KOPT-K1 (cell line): ENCODE data around the gene TNFRSF13B.

Source experiments
- H3K27ac ChIP-seq: fragments of 200-600 bp; sonication (generic); 2 replicates; pipeline ENCODE4 v1.5.1; 2016; ENCODE audit warnings: antibody characterized with exemption, mild to moderate bottlenecking, low read depth, low read length; ENCODE audit not compliant: poor library complexity, severe bottlenecking
- H3K36me3 ChIP-seq: fragments of 200-600 bp; sonication (generic); 2 replicates; pipeline ENCODE4 v1.5.1; 2017; ENCODE audit warnings: antibody characterized with exemption, mild to moderate bottlenecking, low read length, moderate library complexity; ENCODE audit not compliant: insufficient read depth
- H3K9me3 ChIP-seq: fragments of 200-600 bp; sonication (generic); 2 replicates; pipeline ENCODE4 v1.5.1; 2017; ENCODE audit warnings: antibody characterized with exemption, low read length, mild to moderate bottlenecking; ENCODE audit not compliant: insufficient read depth, poor library complexity, severe bottlenecking

Gene TNFRSF13B

DNA sequence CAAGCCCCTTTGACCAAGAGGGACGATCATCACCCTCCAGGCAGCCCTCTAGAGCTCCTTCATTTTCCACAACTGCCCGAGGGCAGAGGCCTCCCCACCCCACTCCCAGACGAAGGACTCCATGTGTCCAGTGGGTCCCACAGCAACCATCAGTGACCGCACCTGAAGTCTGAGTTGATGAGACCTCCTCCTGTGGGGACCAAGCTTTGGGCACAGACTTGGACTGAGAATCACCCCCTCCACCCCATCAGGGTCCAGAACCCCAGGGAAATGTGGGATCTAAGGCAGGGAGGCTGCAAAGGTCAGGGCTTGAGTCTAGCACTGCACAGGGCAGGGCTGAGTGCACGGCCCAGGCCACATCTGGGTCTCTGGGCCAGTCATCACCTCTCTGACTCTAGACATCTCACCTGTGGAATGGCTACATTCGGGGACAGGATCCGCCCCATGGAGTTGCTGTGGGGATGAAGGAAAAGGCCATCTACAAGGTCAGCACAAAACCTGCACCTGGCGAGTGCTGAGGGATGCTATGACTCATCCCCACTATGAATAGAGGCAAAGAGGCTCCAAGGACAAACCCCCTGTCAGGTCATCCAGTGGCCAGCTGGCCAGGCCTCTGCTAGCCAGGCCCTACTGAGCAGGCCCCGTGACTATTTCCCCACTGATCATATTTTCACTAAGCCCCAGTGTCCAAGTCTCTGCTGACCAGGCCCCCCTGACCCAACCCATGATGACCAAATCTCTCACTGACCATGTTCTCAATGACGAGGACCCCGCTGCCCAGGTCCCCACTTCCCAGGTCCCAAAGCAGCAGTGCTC is 38.4 kb downstream of the TNFRSF13B start:
- H3K36me3 ChIP-seq, result no peaks in the 10 kb centered on the region
- no peaks in the 10 kb centered on the region for H3K9me3 ChIP-seq
- H3K27ac ChIP-seq, result no peak overlapping the region

DNA sequence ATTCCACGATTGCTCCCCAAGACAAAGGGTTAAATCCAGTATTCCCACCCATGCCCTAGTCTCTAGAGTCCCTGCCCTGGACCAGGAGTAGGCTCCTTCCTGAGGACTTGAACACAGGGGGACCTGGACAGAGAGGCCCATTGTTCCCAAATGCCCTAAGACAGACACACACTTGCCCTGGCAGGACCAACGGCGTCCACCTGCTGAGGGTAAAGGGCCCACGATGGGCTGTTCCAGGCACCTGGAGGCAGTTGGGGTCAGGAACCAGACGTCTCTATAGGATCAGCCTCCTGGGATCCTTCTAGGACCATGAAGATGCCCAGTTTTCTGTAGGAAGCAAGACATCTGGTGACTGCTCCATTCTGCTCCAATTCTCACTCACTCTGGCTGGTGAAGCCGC is 39.3 kb downstream of the TNFRSF13B start:
- no peaks in the 10 kb centered on the region for H3K9me3 ChIP-seq
- no peak overlapping the region for H3K27ac ChIP-seq
- no peaks in the 10 kb centered on the region for H3K36me3 ChIP-seq

DNA sequence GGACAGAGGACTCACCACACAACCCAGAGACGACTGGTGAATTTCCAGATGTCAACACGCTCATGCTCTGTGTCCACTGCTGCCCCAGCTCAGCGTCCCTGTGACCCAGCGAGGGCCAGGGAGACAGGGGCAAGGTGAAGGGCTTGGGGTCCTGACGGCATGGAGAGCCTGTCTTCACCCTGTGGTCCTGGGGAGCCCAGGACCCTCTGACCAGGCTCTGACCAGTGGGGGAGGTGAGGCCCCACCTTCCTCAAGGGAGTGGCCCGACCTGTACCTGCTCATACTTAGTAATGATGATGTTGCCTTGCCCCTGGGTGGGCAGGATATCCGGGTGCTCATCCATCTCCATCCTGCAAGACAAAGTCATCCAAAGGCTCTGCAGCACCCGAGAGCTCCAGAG is 39.8 kb downstream of the TNFRSF13B start:
- Histone ChIP-seq H3K27ac (no peak overlapping the region), H3K36me3 (no peaks in the 10 kb centered on the region), H3K9me3 (no peaks in the 10 kb centered on the region)

DNA sequence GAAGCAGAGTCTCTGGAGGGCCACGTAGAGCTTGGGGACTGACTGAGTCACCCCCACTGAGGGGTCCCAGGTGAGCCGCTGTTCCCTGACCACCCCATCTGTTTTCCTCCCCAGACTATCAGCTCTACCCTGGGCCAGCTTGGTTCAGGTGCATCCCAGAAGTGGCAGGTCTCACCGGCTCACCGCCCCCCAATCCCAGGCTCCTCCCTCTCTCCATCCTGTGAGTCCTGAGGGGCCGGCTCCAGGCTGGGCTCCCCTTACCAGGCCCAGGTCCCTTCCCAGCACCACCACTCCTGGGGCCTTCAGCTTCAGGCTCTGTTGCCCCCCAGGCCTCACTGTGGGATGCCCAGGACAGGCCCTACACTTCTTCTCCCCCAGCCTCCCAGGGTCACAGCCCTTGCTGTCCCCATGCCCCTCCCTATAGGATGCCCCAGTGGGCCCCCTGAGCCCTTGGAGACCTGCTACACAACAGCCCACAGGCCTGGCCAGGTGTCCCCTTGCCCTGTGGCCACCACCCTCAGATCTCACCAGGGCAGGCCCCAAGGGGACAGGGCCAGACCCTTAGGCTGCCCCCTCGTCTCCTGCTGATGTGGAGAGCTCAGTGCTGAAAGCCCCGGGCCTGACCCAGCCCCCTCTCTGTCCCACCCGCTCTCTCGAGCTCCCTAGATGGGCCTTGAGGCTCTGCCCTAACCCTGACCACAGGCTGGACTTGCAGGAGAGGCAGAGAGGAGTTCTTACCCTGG is 40.4 kb downstream of the TNFRSF13B start:
- no peaks in the 10 kb centered on the region for H3K36me3 ChIP-seq
- H3K27ac ChIP-seq, result no peak overlapping the region
- H3K9me3 ChIP-seq, result no peaks in the 10 kb centered on the region

DNA sequence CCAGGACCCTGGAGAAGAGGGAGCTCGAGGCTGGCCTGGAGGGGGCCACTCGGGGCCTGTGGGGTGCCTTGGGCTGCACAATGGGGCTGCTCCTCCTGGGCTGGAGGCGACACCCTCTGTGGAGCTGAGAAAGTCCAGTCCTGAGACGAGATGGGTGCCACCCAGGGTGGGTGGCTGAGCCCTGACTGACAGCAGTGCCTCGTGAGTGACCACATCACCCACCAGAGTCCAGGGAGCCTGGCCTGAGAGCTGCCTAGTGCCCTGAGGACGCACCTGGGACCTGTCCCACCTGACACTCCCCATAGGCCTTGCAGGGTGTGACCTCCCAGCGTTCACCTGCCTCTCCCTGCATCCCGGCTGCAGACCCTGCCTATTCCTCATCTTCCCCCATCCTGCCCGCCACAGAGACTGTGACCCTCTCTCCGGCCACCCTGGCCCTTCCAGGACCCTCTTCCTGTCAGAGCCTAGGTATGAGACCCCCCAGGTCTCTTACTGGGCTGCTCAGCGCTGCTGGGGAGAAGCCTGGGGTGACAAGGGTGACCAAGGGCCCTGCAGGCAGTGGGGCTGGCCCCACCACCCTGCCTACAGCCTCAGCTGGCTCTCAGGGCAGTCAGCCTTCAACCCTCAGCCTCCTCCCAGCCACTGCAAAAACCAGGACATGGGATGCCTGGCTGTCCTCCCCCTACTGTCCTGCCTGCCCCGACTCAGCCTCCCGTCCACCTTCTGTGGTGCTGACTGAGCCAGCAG is 41.2 kb downstream of the TNFRSF13B start:
- H3K9me3 ChIP-seq, result no peaks in the 10 kb centered on the region
- H3K27ac ChIP-seq, result no peak overlapping the region
- no peaks in the 10 kb centered on the region for H3K36me3 ChIP-seq

DNA sequence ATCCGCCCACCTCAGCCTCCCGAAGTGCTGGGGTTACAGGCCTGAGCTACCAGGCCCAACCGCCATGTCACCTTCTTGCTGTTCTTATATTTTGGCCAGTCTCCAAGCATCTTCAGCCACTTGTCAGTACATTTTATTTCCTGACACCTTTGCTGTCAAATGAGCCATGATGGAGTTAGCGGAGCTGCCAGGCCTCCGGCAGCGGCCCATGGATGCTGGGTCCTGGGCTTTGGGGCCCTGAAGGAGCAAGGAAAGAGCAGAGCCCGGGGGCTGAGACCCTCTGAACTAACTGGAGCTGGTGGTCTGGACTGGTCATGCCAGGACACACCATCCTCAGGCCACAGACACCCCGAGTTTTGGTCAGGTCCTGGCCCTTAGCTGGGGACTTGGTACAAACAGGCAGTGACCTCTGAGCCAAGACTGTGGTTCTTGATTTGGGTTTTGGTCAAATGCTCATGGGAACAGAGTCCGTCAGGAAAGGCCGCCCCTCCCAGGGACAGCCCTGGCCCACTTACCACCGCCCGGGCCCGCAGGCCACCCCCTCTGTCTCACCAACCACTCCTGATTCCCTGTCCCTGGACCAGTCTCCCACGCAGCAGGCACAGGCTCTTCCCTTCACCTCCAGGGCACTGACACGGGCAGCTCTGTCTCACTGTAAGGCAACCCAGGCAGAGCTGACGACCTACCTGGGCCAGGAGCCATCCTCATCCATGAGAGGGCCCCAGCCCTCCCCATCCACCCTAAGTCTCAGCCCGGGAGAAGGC is 42.0 kb downstream of the TNFRSF13B start:
- H3K27ac ChIP-seq, result no peak overlapping the region
- no peaks in the 10 kb centered on the region for H3K36me3 ChIP-seq
- H3K9me3 ChIP-seq, result no peaks in the 10 kb centered on the region

DNA sequence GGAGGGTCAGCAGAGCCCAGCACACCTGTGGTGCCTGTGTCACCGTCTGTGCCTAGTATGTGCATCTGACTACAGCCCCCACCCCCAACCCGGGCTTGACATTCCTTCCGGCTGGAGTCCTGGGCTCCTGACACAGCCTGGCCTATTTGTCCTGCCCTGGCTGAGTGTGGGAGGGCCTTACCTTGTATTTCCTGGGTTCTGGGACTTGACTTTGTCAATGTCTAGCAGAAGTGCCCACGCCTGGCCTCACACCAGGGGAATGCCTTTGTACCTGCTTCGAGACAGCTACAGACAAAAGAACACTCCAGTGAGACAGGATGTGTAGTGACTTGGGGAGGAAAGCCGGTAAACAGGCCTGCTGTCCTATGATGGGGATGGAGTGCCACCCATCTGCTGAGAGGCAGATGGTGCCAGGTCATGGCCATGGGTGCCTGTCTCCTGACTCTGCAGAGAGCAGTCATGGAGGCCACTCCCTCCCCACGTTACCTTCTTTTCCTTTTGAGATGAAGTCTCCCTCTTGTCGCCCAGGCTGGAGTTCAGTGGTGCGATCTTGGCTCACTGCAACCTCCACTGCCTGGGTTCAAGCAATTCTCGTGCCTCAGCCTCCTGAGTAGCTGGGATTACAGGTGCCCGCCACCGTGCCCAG is 42.8 kb downstream of the TNFRSF13B start:
- no peak overlapping the region for H3K27ac ChIP-seq
- no peaks in the 10 kb centered on the region for H3K9me3 ChIP-seq
- H3K36me3 ChIP-seq, result no peaks in the 10 kb centered on the region

DNA sequence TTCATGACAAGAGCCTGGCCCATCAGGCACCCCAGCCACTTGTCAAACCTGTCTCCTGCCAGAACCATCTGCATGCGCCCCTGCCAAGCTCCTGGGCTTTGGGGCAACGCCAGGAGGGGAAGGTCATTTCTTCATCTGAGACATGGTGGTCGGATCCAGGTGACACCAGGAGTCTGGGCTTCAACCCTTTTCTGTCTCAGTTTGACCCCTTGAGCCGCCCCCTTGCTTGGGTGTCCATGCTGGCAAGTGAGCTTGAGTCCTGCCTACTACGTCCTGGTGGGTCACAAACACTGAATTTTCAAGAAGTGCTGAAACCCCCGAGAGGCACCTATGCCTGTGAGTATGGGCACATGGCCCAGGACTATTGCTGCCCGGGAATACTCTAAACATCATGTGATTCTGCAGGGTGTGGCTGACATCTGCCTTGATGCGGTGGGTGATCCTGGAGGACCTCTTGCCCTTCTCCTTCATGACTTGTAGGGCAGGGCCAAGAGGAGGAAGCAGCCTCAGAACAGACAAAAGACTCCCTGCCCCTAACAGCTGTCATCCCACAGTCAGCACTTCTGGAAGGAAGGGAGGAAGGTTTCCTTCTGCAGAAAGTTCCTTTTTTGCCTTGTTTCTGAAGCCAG is 43.4 kb downstream of the TNFRSF13B start:
- Histone ChIP-seq H3K36me3 (no peaks in the 10 kb centered on the region), H3K27ac (no peak overlapping the region)

DNA sequence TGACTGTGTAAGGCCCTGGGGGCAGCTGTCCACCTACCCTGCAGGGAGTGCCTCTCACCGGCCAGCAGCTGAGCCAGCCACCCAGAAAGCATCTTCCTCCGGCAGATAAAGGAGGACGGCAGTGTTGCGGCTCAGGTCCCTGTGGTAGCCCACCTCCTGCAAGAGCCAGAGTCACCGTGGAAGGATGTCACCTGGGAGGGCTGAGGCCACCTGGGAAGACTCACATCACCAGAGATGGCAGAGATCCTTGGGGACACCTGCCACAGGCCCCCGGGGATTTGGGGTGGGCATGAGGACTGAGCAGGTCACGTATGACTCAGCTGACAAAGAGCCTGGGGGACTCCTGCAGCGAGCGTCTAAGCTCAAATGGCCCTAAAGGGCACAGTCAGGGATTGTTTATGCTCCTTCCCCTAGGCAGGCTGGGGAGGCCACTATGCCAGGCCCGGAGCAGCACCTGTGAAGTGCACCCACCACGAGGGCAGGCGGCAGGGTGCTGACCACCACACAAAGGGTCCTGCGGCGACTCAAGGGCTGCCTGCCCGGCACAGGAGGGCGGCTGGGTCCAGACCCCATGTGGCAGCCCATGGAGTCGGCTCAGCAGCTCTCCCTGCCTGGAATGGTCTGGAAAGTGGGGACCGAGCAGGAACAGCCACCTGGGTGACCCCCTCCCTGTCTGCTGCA is 44.1 kb downstream of the TNFRSF13B start:
- no peak overlapping the region for H3K27ac ChIP-seq
- no peaks in the 10 kb centered on the region for H3K9me3 ChIP-seq
- no peaks in the 10 kb centered on the region for H3K36me3 ChIP-seq

More for the DNA sequence above, 43.4 kb downstream of the TNFRSF13B start:
- H3K9me3 ChIP-seq, result no peaks in the 10 kb centered on the region

DNA sequence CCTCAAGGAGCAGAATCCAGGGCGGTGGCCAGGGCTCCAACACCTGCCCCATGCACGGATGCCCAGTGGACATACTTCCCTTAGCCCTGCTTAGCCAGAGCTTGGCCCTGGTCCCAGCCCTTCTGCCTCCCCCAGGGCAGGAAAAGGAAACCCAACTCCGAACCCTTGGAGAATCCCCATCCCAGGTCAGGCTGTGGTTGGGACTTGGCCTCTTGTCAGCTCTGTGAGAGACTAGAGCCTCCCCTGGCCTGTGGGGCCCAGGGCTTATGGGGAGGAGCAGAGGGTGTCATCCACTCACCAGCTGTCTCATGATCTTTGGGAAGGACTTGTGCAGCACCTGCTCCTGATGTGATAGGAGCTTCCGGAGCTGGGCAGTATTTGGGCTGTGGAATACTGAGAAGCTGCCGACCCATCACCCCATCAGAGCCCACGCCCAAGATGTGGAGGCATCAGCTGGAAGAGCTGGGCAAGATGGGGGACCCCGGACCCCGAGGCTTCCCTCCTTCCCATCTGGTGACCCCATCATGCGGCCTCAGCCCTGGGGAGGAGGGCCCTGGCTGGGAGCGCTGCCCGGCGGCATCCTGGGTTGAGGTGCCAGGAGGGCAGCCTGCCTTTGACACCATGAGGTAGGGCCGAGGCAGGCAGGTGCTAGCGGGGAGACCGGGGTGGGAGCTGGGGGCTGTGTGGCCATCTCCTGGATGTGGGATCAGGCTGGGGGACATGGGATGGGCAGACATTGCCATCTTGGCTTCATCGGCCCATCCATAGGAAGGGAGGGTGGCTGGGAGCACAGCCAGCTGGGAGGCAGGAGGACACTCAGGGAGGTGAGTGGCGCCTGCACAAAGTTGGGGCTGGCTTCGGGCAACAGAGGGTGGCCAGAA is 45.1 kb downstream of the TNFRSF13B start:
- H3K27ac ChIP-seq, result no peak overlapping the region
- no peaks in the 10 kb centered on the region for H3K9me3 ChIP-seq
- H3K36me3 ChIP-seq, result no peaks in the 10 kb centered on the region

DNA sequence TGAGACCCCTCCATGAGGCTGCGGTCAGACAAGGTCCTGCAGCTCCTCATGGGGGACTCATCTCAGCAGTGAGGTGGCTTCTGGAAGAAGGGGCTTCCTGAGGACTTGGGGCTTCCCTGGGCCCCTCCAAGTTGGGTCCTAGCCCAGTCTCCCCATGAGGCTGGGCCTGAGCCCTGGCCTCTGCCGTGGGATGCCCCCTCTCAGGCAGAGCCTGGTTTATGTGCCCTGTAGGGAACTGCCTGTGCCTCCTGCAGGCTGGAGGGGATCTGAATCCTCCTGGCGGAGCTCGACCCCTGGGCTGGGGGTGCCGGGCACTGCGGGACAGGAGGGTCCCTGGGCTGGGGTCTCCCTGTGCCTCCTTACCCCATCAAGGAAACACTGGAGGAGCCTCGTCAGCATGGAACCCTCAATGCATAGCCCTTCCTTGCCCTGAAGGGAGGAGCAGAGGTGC is 45.8 kb downstream of the TNFRSF13B start:
- H3K36me3 ChIP-seq, result no peaks in the 10 kb centered on the region
- no peaks in the 10 kb centered on the region for H3K9me3 ChIP-seq
- H3K27ac ChIP-seq, result no peak overlapping the region

DNA sequence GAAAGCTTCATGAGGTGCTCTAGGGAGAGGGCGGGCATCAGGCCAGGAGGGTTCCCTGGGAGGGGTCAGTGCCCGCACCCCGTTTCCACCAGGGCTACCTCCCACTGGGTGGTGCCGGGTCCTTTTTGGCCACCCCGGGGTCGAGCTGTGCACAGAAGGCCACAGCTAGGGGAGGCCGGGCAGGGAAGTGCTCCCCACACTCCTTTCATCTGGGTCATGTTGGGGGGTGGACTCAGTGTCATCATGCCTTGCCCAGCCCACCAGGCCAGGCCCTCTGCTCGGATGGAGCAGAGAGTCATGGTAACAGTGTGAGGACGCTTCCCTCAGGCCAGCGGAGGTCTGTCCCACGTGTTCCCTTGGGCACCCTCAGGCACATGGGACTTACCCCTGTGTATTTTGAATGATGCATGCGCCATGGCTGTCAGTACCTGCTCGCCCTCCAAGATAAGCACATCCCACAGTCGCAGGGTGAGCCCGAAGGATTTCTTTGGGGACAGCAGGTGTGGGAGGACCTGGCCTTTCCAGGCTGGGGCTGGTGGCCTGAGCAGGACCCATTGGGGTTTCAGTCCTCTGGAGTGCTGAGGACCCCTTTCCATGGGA is 46.4 kb downstream of the TNFRSF13B start:
- no peaks in the 10 kb centered on the region for H3K9me3 ChIP-seq
- no peak overlapping the region for H3K27ac ChIP-seq
- H3K36me3 ChIP-seq, result no peaks in the 10 kb centered on the region
